Omental fat pad (tissue), 4 donors: ENCODE results near the gene DNPEP. TPM values are rescaled to one million over a fixed set of nuclear protein-coding genes. Genes with fewer than 3 reads are reported as not detected.
"Not testable (repeated sequence)": the region's sequence is repeated elsewhere in the genome, so short reads cannot be mapped to it uniquely, and the experiment has no call there.

Experiments
- ATAC-seq: fragments of 150-250 bp; one replicate; pipeline ENCODE4 v1.9.1; 2016; ENCODE audit warnings: mild to moderate bottlenecking, moderate library complexity; ENCODE audit not compliant: low FRiP score
- DNase-seq: peaks from one replicate; pipeline ENCODE4 v3.0.0-alpha.2; 2019; ENCODE audit warnings: low spot score
- total RNA-seq, 4 donors: library from RNA; depleted of rRNA; stranded (reverse); fragments of >200 nt; gene quantifications; one replicate each; pipeline ENCODE4 v1.1.0, GENCODE V29; 2016
- TF ChIP-seq, protein P1 (sequence below), 3 donors: fragments of 450-650 bp; IDR thresholded peaks; one replicate each; pipeline ENCODE4 v1.5.1; 2016 to 2017; ENCODE audit warnings: antibody characterized with exemption in 3 of 3, mild to moderate bottlenecking in 3 of 3, moderate library complexity in 2 of 3

Gene DNPEP
- total RNA-seq, 4 donors from 2014 or later = 58.4 to 97.4 (median 85.7) TPM

DNA sequence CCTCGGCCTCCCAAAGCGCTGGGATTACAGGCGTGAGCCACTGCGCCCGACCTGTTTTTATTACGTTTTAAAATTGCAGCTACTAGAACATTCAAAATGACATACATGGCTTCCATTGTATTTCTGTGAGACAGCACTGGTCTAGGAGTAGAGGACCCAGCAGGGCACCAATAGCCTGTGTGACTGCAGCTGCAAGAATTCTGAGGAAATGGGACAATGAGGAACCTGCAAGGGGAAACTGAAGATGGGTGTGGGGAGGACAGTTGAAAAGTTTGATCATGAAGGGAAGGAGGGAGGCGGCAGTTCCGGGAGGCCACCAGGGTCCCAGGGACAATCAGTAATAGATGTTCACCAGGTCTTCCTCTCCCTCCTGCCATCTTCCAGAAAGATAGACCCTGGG, 13.9 kb upstream of the DNPEP start:
- ATAC-seq (no peak), DNase-seq (no peak)
- TF ChIP-seq, protein P1, sequence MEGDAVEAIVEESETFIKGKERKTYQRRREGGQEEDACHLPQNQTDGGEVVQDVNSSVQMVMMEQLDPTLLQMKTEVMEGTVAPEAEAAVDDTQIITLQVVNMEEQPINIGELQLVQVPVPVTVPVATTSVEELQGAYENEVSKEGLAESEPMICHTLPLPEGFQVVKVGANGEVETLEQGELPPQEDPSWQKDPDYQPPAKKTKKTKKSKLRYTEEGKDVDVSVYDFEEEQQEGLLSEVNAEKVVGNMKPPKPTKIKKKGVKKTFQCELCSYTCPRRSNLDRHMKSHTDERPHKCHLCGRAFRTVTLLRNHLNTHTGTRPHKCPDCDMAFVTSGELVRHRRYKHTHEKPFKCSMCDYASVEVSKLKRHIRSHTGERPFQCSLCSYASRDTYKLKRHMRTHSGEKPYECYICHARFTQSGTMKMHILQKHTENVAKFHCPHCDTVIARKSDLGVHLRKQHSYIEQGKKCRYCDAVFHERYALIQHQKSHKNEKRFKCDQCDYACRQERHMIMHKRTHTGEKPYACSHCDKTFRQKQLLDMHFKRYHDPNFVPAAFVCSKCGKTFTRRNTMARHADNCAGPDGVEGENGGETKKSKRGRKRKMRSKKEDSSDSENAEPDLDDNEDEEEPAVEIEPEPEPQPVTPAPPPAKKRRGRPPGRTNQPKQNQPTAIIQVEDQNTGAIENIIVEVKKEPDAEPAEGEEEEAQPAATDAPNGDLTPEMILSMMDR (IDR thresholded peaks at IDR 0.05) = no peak

DNA sequence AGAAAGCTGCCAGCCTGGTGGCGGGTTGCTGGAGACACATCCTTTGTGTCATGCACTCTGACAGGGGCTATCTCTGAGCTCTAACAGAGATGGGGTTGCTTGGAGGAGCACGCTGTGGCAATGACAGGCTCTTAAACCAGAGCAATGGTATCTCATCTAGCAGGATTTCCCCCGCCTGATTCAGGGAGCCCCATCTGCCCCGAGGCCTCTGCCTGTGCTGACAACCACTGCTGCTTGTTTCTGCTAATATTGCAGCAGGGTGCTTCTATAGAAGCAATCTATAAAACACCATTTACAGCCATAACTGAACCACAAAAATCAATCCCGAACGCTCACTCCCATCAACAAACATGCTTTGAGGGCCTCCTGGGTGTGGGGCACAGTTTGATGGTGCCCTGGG, 12.8 kb upstream of the DNPEP start:
- TF ChIP-seq, protein P1 (IDR thresholded peaks at IDR 0.05) = no peak
- ATAC-seq (no peak), DNase-seq (no peak)

DNA sequence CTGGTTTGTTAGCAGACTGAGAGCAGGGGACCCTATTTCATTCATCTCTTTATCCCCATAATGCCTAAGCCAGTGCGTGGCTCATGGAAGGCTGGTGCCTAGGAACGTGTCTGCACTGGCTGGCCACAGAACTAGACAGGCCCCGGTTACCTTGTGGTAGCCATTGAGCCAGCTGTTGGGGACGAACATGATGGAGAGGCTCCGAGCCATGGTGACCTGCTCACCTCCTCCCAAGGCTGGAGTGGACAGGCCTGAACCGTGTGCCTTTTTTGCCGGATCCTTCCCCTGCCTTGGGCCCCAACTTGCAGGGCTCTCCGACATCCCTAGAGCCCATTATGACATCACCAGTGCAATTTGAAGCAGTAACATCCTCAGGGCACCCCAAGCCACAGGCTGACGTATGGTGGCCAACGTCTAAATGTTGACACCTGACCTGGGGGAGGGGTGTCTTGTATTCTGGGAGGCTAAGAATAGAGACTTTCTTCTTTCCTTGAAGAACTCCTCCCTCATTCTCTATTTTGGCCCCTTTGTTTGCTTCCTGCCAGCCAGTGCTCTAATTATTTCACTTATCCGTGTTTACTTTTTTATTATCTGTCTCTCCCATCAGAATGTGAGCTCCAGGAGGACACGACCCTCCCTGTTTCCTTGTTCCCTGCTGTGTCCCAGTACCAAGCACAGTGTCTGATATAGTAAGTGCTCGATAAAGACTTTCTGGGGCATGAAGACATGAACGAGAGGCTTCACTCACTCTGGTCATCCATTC, 12.2 kb upstream of the DNPEP start:
- ATAC-seq (no peak), DNase-seq (no peak)
- TF ChIP-seq, protein P1 (IDR thresholded peaks at IDR 0.05) = no peak

DNA sequence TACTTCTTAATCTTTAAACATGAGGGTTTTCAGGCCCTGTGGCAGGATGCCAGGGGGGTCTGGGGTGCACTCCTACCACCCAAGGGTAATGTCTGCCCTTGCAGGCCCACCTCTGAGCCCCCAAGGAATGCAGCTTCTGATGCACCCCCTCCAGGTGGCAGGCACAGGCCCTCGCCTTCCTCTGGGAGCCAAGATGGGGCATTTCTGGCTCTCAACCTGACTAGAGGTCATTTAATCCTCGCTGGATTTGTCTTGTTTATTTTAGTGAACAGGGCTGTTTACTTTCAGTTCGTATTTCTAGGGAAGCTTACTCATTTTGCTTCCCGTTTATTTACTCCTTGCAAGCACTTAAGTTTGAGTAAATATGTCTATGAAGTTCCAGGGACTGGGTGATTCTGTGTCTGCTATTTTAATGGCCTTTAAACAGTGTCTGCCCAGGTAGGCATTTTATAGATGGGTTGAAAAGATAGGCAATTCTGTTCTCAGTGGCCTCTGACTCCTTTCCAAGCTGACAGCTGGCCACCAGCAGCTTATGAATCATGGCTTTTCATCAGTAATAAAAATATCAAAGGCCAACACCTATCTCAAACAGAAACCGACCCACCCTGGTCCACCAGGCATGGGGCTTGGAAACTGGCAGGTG, 11.1 kb upstream of the DNPEP start:
- no peak for ATAC-seq
- TF ChIP-seq, protein P1 (IDR thresholded peaks at IDR 0.05) = no peak

DNA sequence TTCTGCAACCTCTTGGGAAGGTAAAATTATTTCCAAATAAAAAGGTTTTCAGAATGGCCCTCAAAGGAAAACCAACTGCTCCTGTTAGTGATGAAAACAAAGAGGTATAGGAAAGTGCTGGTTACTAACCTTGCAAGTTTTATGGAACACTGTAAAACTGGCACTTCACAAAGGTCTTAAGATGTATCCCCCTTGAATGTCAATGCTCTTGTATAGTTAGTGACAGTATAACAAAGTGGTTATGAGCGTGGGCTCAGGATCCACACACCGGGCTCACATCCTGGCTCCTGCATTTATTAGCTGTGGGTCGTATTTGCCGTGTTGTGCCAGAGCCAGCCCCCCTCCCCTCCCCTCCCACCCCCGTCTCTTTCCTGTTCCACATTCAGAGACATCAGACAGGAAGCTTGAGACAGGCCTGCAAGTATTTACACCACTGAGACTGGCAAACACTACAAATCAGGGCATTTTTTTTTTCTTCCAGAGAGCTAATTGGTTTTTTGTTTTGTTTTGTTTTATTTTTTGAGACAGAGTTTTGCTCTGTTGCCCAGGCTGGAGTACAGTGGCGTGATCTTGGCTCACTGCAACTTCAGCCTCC, 9.2 kb upstream of the DNPEP start:
- TF ChIP-seq, protein P1 (IDR thresholded peaks at IDR 0.05) = no peak
- ATAC-seq = no peak
- no peak for DNase-seq

More for the DNA sequence above, 11.1 kb upstream of the DNPEP start:
- DNase-seq = no peak

DNA sequence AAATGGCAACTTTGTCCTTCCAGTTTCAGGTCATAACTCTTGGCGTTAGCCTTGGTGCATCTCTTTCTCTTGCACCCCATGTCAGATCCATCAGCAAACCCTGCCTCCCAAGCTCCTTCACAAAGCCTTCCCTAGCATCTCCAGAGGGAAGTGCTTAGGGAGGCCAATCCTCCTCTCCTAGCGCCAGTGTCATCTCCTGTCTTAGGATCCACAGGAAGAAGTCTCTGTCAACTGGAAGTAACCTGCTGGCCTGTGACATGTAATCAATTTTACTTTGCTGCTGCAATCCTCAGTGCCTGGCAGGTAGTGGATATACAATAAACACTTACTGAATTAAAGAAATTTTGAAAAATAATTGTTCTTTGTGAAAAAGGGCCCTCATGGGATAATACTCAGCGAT, 7.9 kb upstream of the DNPEP start:
- no peak for DNase-seq
- ATAC-seq = no peak
- TF ChIP-seq, protein P1 (IDR thresholded peaks at IDR 0.05) = no peak

DNA sequence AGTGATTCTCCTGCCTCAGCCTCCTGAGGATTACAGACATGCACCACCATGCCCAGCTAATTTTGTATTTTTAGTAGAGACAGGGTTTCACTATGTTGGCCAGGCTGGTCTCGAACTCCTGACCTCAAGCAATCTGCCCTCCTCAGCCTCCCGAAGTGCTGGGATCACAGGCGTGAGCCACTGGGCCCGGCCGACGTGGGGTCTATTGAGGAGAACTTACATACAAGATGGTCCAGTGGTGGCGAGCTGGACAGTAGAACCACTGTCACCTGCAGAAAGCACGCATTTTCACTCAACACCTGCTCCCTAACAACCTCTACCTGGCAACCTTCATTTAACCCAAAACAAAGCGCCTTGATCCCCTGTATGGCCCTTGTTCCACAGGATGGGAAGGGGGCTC, 7.3 kb upstream of the DNPEP start:
- ATAC-seq, DNase-seq: not testable (repeated sequence)
